Measurements from ENCODE around the gene CDH4. TPM values are rescaled to one million over a fixed set of nuclear protein-coding genes. Genes with fewer than 3 reads are reported as not detected.

The CDH4 gene
- total RNA-seq, 3 donors from 2014 or later (not counting 1 experiment from before 2014, with no cell fraction given), result 0.18 TPM; not detected in 2

GRCh38 chr20:61436667-61437279, 184.7 kb downstream of the CDH4 start:
- H3K27ac Mint-ChIP-seq, result no peak overlapping the region

GRCh38 chr20:61437280-61438206, 185.5 kb downstream of the CDH4 start:
- Mint-ChIP-seq H3K27ac (no peak overlapping the region), H3K4me3 (no peak overlapping the region), H3K9me3 (no peaks in the 10 kb centered on the region), H3K36me3 (no peaks in the 10 kb centered on the region), H3K27me3 (ENCODE audit: low read depth in 2 of 2) (peaks cover 0 to 3% of the 10 kb centered on the region in 2 donors), H3K4me1 (no peaks in the 10 kb centered on the region)
- 49% methylated on average over 28 of the region's 28 CpGs for WGBS (ENCODE audit: insufficient coverage)
- Histone ChIP-seq H3K27me3 (ENCODE audit: control insufficient read depth, insufficient read depth, low read length) (no peaks in the 10 kb centered on the region), H3K9me3 (ENCODE audit: control insufficient read depth, insufficient read depth, low read length) (peaks cover 8% of the 10 kb centered on the region), H3K27ac (ENCODE audit: low read length) (no peak overlapping the region), H3K4me3 (ENCODE audit: low read length) (no peak overlapping the region), H3K4me1 (ENCODE audit: control insufficient read depth, insufficient read depth, low read length) (no peaks in the 10 kb centered on the region), H3K36me3 (ENCODE audit: control insufficient read depth, insufficient read depth, low read length) (no peaks in the 10 kb centered on the region)
- no peak for TF ChIP-seq CTCF (IDR thresholded peaks at IDR 0.05)
- ATAC-seq (no peak), DNase-seq (no peak)
- intact Hi-C loops (cut with micrococcal nuclease), result no loop called here

More at GRCh38 chr20:61436667-61437279, 184.7 kb downstream of the CDH4 start:
- Mint-ChIP-seq H3K4me1 (no peaks in the 10 kb centered on the region), H3K36me3 (no peaks in the 10 kb centered on the region), H3K27me3 (ENCODE audit: low read depth in 2 of 2) (peaks cover 0 to 3% of the 10 kb centered on the region in 2 donors), H3K9me3 (no peaks in the 10 kb centered on the region), H3K4me3 (no peak overlapping the region)
- no peaks in the 10 kb centered on the region for H3K27me3 ChIP-seq (ENCODE audit: control insufficient read depth, insufficient read depth, low read length)
- no peaks in the 10 kb centered on the region for H3K36me3 ChIP-seq (ENCODE audit: control insufficient read depth, insufficient read depth, low read length)
- no peak overlapping the region for H3K4me3 ChIP-seq (ENCODE audit: low read length)
- ATAC-seq, result no peak
- no peak overlapping the region for H3K27ac ChIP-seq (ENCODE audit: low read length)
- intact Hi-C loops (cut with micrococcal nuclease), result no loop called here
- H3K9me3 ChIP-seq (ENCODE audit: control insufficient read depth, insufficient read depth, low read length), result peaks cover 8% of the 10 kb centered on the region
- no peak for DNase-seq
- WGBS (ENCODE audit: insufficient coverage), result 46% methylated on average over 7 of the region's 8 CpGs
- TF ChIP-seq CTCF (IDR thresholded peaks at IDR 0.05), result no peak
- no peaks in the 10 kb centered on the region for H3K4me1 ChIP-seq (ENCODE audit: control insufficient read depth, insufficient read depth, low read length)

- H3K9me3 Mint-ChIP-seq, result no peaks in the 10 kb centered on the region
- no peaks in the 10 kb centered on the region for H3K4me1 Mint-ChIP-seq
- no peaks in the 10 kb centered on the region for H3K36me3 Mint-ChIP-seq
- intact Hi-C loops (cut with micrococcal nuclease), result no loop called here
- H3K4me3 Mint-ChIP-seq, result no peak overlapping the region
- no peaks in the 10 kb centered on the region for H3K4me1 ChIP-seq (ENCODE audit: control insufficient read depth, insufficient read depth, low read length)
- H3K9me3 ChIP-seq (ENCODE audit: control insufficient read depth, insufficient read depth, low read length), result peaks cover 8% of the 10 kb centered on the region
- H3K36me3 ChIP-seq (ENCODE audit: control insufficient read depth, insufficient read depth, low read length), result no peaks in the 10 kb centered on the region
- no peak for ATAC-seq
- no peak for TF ChIP-seq CTCF (IDR thresholded peaks at IDR 0.05)
- H3K4me3 ChIP-seq (ENCODE audit: low read length), result no peak overlapping the region
- H3K27me3 Mint-ChIP-seq (ENCODE audit: low read depth in 2 of 2), result peaks cover 0 to 3% of the 10 kb centered on the region in 2 donors
- no peak for DNase-seq
- no peaks in the 10 kb centered on the region for H3K27me3 ChIP-seq (ENCODE audit: control insufficient read depth, insufficient read depth, low read length)
- no peak overlapping the region for H3K27ac ChIP-seq (ENCODE audit: low read length)
- WGBS (ENCODE audit: insufficient coverage), result 36% methylated on average over 3 of the region's 3 CpGs
- no peak overlapping the region for H3K27ac Mint-ChIP-seq
Observed at GRCh38 chr20:61438285-61438684, 186.2 kb downstream of the CDH4 start.
